Large intestine (tissue), 3 donors: ENCODE results near the gene RPL19. TPM values are rescaled to one million over a fixed set of nuclear protein-coding genes. Genes with fewer than 3 reads are reported as not detected.

ENCODE experiments used
- DNase-seq, 2 donors: peaks; one replicate each; pipeline versions ENCODE4 v3.0.0 to v3.0.0-alpha.2; 2013
- H3K27ac ChIP-seq: one replicate; pipeline ENCODE4 v1.5.1; 2013; ENCODE audit warnings: low read length
- H3K27me3 ChIP-seq: 2 replicates; pipeline ENCODE4 v1.6.1; 2013; ENCODE audit warnings: low read length; ENCODE audit not compliant: control insufficient read depth, insufficient read depth
- H3K36me3 ChIP-seq: 2 replicates; pipeline ENCODE4 v1.6.1; 2013; ENCODE audit warnings: low read length; ENCODE audit not compliant: control insufficient read depth, insufficient read depth
- H3K4me1 ChIP-seq: one replicate; pipeline ENCODE4 v1.6.1; 2013; ENCODE audit warnings: low read length; ENCODE audit not compliant: control insufficient read depth, insufficient read depth
- H3K4me3 ChIP-seq: one replicate; pipeline ENCODE4 v1.5.1; 2013; ENCODE audit warnings: low read length
- H3K9me3 ChIP-seq: one replicate; pipeline ENCODE4 v1.6.1; 2013; ENCODE audit warnings: mild to moderate bottlenecking, low read depth, low read length, moderate library complexity; ENCODE audit not compliant: control insufficient read depth
- WGBS: methylation state at CpG from one replicate; pipeline ENCODE4 v1.1.5; 2013; ENCODE audit warnings: low lambda C conversion rate; ENCODE audit not compliant: insufficient coverage; 5-methylcytosine and 5-hydroxymethylcytosine counted together
- polyA plus RNA-seq: library from polyadenylated mRNA; unstranded; fragments of 120-200 nt; gene quantifications from one replicate; pipeline ENCODE4 v1.2.1, GENCODE V29; 2013

Gene RPL19
- polyA plus RNA-seq, 1 donor, result 2,491 TPM

DNA sequence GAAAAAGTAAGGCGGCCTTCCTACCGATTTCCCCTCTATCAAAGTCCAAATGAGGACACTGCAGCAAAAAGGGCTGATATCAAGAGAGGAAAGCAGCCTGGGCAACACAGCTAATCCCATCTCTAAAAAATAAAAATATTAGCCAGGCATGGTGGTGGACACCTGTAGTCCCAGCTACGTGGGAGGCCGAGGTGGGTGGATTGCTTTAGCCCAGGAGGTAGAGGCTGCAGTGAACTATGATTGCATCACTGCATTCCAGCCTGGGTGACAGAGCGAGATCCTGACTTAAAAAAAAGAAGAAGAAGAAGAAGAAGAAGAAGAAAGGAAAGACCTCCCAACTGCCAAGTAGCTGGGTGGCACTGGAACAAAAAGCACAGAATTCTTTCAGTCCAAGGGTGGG is 17.0 kb upstream of the RPL19 start:
- DNase-seq, result no peak
- WGBS, result 86% methylated on average over 2 of the region's 5 CpGs
- Histone ChIP-seq H3K4me1 (no peaks in the 10 kb centered on the region), H3K36me3 (peaks cover 10% of the 10 kb centered on the region), H3K27me3 (no peaks in the 10 kb centered on the region), H3K4me3 (no peak overlapping the region), H3K9me3 (no peaks in the 10 kb centered on the region), H3K27ac (no peak overlapping the region)

DNA sequence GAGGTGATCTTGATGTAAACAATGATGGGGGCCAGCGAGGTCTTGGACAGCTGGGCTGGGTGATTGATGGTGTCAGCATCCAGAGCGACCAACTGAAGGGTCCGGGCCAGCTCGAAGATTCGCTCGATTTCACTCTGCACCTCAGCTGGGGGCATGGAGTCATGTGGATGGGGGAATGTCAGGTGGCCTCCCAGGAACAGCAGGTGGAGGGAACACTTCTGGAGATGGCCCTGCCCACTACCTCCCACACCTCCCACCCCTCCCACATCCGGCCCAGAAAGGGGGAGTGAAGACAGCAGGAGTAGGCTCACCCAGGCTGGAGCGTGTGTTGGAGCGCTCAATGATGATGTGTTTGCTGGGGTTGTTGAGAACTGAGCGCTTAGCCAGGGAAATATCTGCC is 16.4 kb upstream of the RPL19 start:
- peaks cover 10% of the 10 kb centered on the region for H3K36me3 ChIP-seq
- no peaks in the 10 kb centered on the region for H3K4me1 ChIP-seq
- no peak for DNase-seq
- no peaks in the 10 kb centered on the region for H3K9me3 ChIP-seq
- no peak overlapping the region for H3K4me3 ChIP-seq
- no peaks in the 10 kb centered on the region for H3K27me3 ChIP-seq
- H3K27ac ChIP-seq, result no peak overlapping the region
- WGBS, result no CpG with 5 or more reads among the region's 10 CpGs

DNA sequence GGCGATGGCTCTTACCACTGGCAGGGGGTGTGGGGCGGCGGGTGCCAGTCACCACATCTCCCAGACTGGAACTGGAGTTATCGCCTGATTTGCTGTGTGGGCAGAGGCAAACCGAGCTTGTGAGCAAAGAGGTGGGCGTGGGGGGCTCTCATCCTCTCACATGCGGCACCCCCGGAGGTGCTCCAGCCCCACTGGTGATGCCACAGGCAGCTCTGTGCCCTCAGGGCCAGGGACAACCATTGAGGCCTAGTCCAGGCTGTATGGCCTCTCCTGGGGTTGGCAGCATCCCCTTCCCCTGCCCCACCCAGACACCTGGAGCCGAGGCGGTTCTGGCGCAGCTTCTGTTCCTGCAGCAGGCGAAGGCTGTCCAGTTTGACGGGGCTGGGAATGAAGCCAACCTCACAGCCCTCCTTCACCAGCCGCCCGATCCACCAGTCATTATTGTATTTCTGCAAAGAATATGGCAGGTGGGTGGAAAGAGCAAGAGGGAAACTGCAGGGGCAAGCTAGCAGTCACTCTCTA is 13.5 kb upstream of the RPL19 start:
- H3K36me3 ChIP-seq, result peaks cover 14% of the 10 kb centered on the region
- no peak overlapping the region for H3K4me3 ChIP-seq
- no peak overlapping the region for H3K27ac ChIP-seq
- no peaks in the 10 kb centered on the region for H3K27me3 ChIP-seq
- WGBS, result no CpG with 5 or more reads among the region's 15 CpGs
- no peaks in the 10 kb centered on the region for H3K9me3 ChIP-seq
- DNase-seq, result no peak
- H3K4me1 ChIP-seq, result no peaks in the 10 kb centered on the region

DNA sequence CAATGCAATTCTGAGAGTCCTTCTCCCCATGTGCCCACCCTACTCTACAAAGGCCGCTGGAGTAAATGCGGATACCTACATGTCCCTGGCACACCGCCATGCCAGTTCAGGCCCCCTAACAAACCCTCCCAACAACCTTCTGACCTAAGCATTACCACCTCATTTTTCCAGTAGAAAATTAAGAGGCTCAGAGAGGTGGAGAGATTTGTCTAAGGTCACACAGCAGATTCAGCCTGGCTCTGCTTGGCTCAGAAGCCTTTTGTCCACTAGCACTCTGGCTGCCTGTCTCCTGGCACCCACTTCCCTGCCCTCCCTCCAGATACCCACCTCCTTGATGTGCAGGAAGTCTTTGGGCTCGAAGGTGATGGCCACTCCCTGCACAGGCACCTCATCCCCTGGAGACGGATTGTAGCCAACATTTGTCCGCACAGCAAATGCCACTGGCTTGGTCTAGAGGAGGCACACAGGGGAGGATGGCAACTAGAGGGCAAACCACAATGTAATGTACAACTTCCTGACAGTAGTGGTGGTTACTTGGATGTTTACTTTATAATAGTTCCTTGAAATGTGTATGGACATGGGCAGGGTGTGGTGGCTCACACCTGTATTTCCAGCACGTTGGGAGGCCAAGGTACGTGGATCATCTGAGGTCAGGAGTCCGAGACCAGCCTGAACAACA is 12.8 kb upstream of the RPL19 start:
- Histone ChIP-seq H3K4me3 (no peak overlapping the region), H3K36me3 (peaks cover 14% of the 10 kb centered on the region), H3K9me3 (no peaks in the 10 kb centered on the region), H3K4me1 (no peaks in the 10 kb centered on the region), H3K27ac (no peak overlapping the region), H3K27me3 (no peaks in the 10 kb centered on the region)
- DNase-seq, result no peak
- WGBS, result 100% methylated on average over 3 of the region's 9 CpGs

DNA sequence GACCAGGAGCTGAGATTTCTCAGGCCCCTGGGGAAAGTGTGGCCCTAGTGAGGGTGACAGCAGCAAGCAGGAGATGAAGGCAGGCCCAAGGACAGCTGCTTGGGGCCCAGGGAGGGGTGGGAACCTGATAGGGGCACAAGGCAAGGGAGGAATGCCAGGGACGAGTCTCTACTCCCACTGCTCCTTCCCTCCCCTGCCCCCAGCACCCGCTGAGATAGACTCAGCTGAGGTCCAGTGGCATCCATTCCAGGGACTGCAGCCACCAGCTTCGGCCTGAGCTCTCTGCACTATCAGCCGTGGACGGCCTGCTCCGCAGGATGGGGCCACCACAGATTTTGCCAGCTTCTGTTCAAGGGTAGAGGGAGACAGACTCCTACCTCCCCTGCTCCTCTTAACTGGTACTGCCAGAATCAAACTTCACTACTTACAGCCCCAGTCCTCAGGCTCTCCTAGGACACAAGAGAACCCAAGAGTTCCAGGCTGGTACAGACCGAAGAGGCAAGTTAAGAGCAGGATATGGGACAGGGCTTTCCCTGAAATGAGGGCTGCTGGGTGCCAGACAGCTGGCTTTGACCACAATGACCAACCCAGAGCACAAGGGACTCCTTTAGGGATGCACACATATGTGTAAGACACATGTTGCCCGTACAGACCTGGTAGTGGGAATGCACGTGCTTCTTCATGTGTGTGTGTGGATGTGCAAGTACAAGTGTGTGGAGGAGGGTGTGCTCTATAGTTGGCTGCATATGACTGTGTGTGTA is 8.2 kb upstream of the RPL19 start:
- DNase-seq, result no peak
- peaks cover 3% of the 10 kb centered on the region for H3K4me1 ChIP-seq
- WGBS, result no CpG with 5 or more reads among the region's 9 CpGs
- H3K27ac ChIP-seq, result no peak overlapping the region
- peaks cover 8% of the 10 kb centered on the region for H3K36me3 ChIP-seq
- H3K9me3 ChIP-seq, result no peaks in the 10 kb centered on the region
- H3K27me3 ChIP-seq, result peaks cover 4% of the 10 kb centered on the region
- H3K4me3 ChIP-seq, result no peak overlapping the region

DNA sequence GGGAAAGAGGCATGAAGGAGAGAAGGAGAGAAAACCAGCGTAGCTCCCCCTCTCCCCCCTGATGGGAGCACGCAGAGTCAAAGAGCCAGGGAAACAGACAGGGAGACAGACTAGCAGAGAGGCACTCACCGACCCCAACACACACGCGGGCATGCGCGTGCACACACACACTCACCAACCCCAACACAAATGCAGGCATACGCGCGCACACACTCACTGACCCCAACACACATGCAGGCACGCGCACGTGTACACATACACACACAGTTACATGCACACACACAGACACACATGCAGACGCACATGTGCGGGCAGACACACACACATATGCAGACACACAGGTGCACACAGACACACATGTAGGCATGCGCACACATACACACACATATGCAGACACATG is 7.2 kb upstream of the RPL19 start:
- Histone ChIP-seq H3K27ac (no peak overlapping the region), H3K4me1 (peaks cover 6% of the 10 kb centered on the region), H3K36me3 (peaks cover 4% of the 10 kb centered on the region), H3K4me3 (no peak overlapping the region), H3K9me3 (no peaks in the 10 kb centered on the region), H3K27me3 (peaks cover 4% of the 10 kb centered on the region)
- no CpG with 5 or more reads among the region's 16 CpGs for WGBS
- no peak for DNase-seq

DNA sequence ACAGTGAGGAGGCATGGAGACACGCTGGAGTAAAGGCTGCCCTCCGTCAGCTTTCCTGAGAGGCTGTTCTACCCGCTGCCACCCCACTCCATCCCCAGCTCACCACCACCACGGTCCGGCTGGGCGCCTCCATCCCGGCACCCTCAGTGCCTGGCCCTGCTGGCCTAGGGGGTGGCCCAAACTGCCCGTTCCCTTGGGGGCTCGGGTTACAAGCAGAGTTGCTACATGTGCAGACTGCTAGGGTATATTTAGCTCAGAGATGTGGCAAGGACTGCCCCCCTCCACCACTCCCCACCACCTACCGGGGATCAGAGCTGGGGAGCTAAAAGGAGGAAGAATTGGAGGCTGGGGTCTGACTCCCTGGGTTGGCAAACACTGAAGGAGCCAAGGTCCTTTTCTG is 6.7 kb upstream of the RPL19 start:
- peaks cover 4% of the 10 kb centered on the region for H3K36me3 ChIP-seq
- DNase-seq, result no peak
- H3K27ac ChIP-seq, result no peak overlapping the region
- H3K4me3 ChIP-seq, result no peak overlapping the region
- no CpG with 5 or more reads among the region's 10 CpGs for WGBS
- no peaks in the 10 kb centered on the region for H3K9me3 ChIP-seq
- H3K4me1 ChIP-seq, result peaks cover 6% of the 10 kb centered on the region
- H3K27me3 ChIP-seq, result peaks cover 4% of the 10 kb centered on the region

DNA sequence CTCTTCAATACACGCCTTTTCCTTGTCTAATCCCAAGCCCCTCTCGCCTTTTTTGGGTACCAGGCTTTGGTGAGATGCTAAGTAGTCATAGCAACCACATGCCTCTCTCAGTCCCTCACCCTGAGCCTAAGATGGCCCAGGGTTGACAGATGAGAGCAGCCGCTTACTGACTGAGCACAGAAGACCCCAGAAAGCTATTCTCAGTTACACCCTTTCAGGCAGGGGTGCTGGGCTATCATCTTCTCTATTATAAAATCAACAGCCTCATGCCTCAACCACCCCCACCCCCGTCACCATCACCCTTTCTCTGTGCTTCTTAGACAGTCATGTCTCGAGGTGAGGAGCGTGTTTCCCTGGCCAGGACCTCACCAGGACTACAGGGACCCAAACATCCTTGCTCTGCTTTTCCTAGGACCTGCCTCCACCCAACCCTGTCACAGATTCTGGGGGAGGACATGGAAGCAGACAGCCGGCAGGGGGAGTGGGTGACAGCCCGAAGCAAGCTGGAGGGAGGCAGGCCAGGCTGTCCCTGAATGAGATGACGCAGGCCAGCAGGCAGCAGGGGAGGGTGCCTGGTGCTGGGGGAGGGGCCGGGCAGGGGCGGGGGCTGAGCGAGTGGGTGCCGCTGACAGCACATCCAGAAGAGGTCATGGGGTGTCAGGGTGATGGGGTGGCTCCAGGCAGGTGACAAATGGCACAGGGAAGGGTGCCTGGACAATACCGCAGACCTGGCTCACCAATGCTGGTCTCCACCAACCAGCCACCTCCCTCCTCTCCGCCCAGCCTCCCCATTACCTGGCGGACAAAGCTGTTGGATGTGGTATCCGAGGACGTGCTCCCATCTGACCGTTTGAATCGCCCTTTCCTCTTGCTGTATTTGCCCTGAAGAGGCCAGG is 5.7 kb upstream of the RPL19 start:
- Histone ChIP-seq H3K27ac (no peak overlapping the region), H3K27me3 (peaks cover 4% of the 10 kb centered on the region), H3K4me1 (peaks cover 6% of the 10 kb centered on the region), H3K4me3 (no peak overlapping the region), H3K36me3 (peaks cover 4% of the 10 kb centered on the region), H3K9me3 (no peaks in the 10 kb centered on the region)
- peak in 1 of 2 donors; percentile 37 for DNase-seq
- 92% methylated on average over 2 of the region's 20 CpGs for WGBS

DNA sequence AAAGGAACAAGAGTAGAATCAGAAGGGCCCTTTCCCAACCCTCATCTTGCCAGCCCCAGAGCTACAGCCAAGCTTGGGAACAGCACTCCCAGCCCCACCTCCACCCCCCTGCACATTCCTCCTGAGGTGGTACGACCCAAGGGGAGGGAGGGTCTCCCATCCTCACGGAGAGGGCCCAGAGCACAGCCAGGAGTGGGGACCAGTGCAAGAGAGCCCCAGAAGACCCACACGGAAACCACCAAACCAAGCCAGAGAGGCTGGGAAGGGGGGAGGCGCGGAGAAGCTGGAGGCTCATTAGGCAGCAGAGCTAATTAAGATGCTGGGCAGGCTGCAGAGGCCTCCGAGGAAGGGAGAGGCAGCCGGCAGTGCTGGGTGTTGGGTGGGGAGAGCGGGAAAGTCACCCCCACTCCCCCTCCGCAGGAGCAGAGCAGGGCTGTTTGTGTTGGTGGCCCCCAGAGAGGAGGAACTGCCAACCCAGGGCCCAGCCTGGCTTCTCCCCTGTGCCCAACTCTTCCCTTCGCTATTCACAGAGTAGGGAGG is 5.0 kb upstream of the RPL19 start:
- H3K4me3 ChIP-seq, result no peak overlapping the region
- peaks cover 4% of the 10 kb centered on the region for H3K36me3 ChIP-seq
- H3K9me3 ChIP-seq, result no peaks in the 10 kb centered on the region
- peaks cover 6% of the 10 kb centered on the region for H3K4me1 ChIP-seq
- DNase-seq, result no peak
- H3K27me3 ChIP-seq, result peaks cover 4% of the 10 kb centered on the region
- WGBS, result no CpG with 5 or more reads among the region's 10 CpGs
- H3K27ac ChIP-seq, result no peak overlapping the region
